H1 (cell line): ENCODE results near the gene TMEM18. TPM values are rescaled to one million over a fixed set of nuclear protein-coding genes. Genes with fewer than 3 reads are reported as not detected.

Experiments
- CTCF ChIA-PET: fragments of 300-600 bp; sonication (Branson Sonifier 250); formaldehyde crosslinking; loops from one replicate; lab custom pipeline; 2021; ENCODE audit not compliant: partially characterized antibody; lab: Charles Lee
- POLR2A ChIA-PET: fragments of 300-600 bp; sonication (Branson Sonifier 250); formaldehyde crosslinking; loops from one replicate; lab custom pipeline; 2021; ENCODE audit warnings: inconsistent platforms; ENCODE audit not compliant: partially characterized antibody; lab: Charles Lee
- DNase-seq, 2 experiments: peaks; one replicate each; pipeline versions ENCODE4 v3.0.0 to v3.0.0-alpha.2; 2010 to 2022; ENCODE audit warnings: low spot score in 2 of 2, low read depth in 1 of 2, mixed read lengths in 1 of 2
- FAIRE-seq: peaks from 2 replicates; lab custom pipeline; 2011; peaks lifted over from hg19 to GRCh38; lab: Jason Lieb, UNC
- H2AFZ ChIP-seq: 2 replicates; pipeline ENCODE4 v1.8.1; 2012; ENCODE audit warnings: low read length, inconsistent platforms
- H2AK5ac ChIP-seq: 2 replicates; pipeline ENCODE4 v1.6.1; 2013; ENCODE audit warnings: low read depth, low read length
- H2BK120ac ChIP-seq: replicated peaks from 2 replicates; pipeline ENCODE3; 2013; ENCODE audit warnings: low read depth, low read length, inconsistent platforms
- H2BK12ac ChIP-seq: 2 replicates; pipeline ENCODE4 v1.6.1; 2013; ENCODE audit warnings: low read depth, low read length
- H2BK15ac ChIP-seq: 2 replicates; pipeline ENCODE4 v1.6.1; 2013; ENCODE audit warnings: low read length
- H2BK20ac ChIP-seq: 2 replicates; pipeline ENCODE4 v1.6.1; 2013; ENCODE audit warnings: low read length
- H2BK5ac ChIP-seq: 2 replicates; pipeline ENCODE4 v1.6.1; 2013; ENCODE audit warnings: low read depth, low read length
- H3K14ac ChIP-seq: 2 replicates; pipeline ENCODE4 v1.6.1; 2013; ENCODE audit warnings: inconsistent platforms; ENCODE audit not compliant: insufficient read length
- H3K18ac ChIP-seq: 2 replicates; pipeline ENCODE4 v1.6.1; 2013; ENCODE audit warnings: low read length; ENCODE audit errors: extremely low read depth
- H3K23ac ChIP-seq: 2 replicates; pipeline ENCODE4 v1.6.1; 2013; ENCODE audit warnings: inconsistent platforms; ENCODE audit not compliant: insufficient read length
- H3K23me2 ChIP-seq: 2 replicates; pipeline ENCODE4 v1.6.1; 2013; ENCODE audit warnings: low read depth, low read length
- H3K27ac ChIP-seq: 2 replicates; pipeline ENCODE4 v1.6.1; 2011; ENCODE audit warnings: low read depth, low read length, inconsistent platforms
- H3K27me3 ChIP-seq, 4 experiments: replicated peaks in 1 of 4; 1 replicate in 1 of 4; 2 replicates in 3 of 4; pipeline versions ENCODE4 v1.6.1 to v1.8.1; 2011 to 2013; ENCODE audit warnings: low read length in 3 of 4, mild to moderate bottlenecking in 3 of 4, inconsistent platforms in 2 of 4, mixed read lengths in 2 of 4, moderate library complexity in 1 of 4; ENCODE audit not compliant: control insufficient read depth in 3 of 4, insufficient read depth in 3 of 4; ENCODE audit errors: extremely low read depth in 1 of 4
- H3K36me3 ChIP-seq, 4 experiments: 2 replicates each; pipeline versions ENCODE4 v1.6.1 to v1.8.1; 2011 to 2013; ENCODE audit warnings: mild to moderate bottlenecking in 4 of 4, low read length in 3 of 4, moderate library complexity in 2 of 4, control low read depth in 1 of 4, inconsistent platforms in 1 of 4; ENCODE audit not compliant: insufficient read depth in 4 of 4, control insufficient read depth in 2 of 4
- H3K4ac ChIP-seq: replicated peaks from 2 replicates; pipeline ENCODE3; 2013; ENCODE audit warnings: low read length, low read depth, mixed read lengths, inconsistent platforms; ENCODE audit not compliant: insufficient read length
- H3K4me1 ChIP-seq, 4 experiments: replicated peaks in 1 of 4; 1 replicate in 1 of 4; 2 replicates in 3 of 4; pipeline versions ENCODE4 v1.6.1 to v1.8.1; 2011 to 2013; ENCODE audit warnings: low read length in 3 of 4, inconsistent platforms in 2 of 4, mixed read lengths in 1 of 4; ENCODE audit not compliant: insufficient read depth in 4 of 4, control insufficient read depth in 3 of 4
- H3K4me2 ChIP-seq, 2 experiments: 2 replicates each; pipeline versions ENCODE4 v1.6.1 to v1.8.1; 2011 to 2013; ENCODE audit warnings: low read depth in 2 of 2, low read length in 2 of 2, control low read depth in 1 of 2, inconsistent platforms in 1 of 2, mild to moderate bottlenecking in 1 of 2; ENCODE audit not compliant: insufficient read depth in 1 of 2
- H3K4me3 ChIP-seq, 4 experiments: fragments of 200-600, 300-600 bp in 1 of 4; sonication (generic), shearing (Covaris generic), sonication (Bioruptor Twin) in 1 of 4; 2 replicates each; pipeline versions ENCODE4 v1.5.1 to v1.8.1; 2011 to 2016; ENCODE audit warnings: low read length in 4 of 4, low read depth in 3 of 4, control low read depth in 2 of 4, inconsistent platforms in 2 of 4, mild to moderate bottlenecking in 2 of 4, mixed read lengths in 1 of 4, moderate library complexity in 1 of 4; ENCODE audit not compliant: insufficient read depth in 2 of 4; ENCODE audit errors: extremely low read depth in 1 of 4
- H3K56ac ChIP-seq: replicated peaks from 2 replicates; pipeline ENCODE3; 2013; ENCODE audit warnings: low read depth, mild to moderate bottlenecking, mixed read lengths, low read length, inconsistent platforms; ENCODE audit not compliant: insufficient read length
- H3K79me1 ChIP-seq: 2 replicates; pipeline ENCODE4 v1.6.1; 2013; ENCODE audit warnings: low read depth, low read length, control low read depth
- H3K79me2 ChIP-seq, 2 experiments: 2 replicates each; pipeline versions ENCODE4 v1.6.1 to v1.8.1; 2012 to 2013; ENCODE audit warnings: low read length in 2 of 2, mild to moderate bottlenecking in 2 of 2, inconsistent platforms in 1 of 2; ENCODE audit not compliant: insufficient read depth in 2 of 2, control insufficient read depth in 1 of 2
- H3K9ac ChIP-seq, 4 experiments: replicated peaks in 1 of 4; 1 replicate in 1 of 4; 2 replicates in 3 of 4; pipeline versions ENCODE4 v1.6.1 to v1.8.1; 2011 to 2013; ENCODE audit warnings: low read depth in 3 of 4, low read length in 3 of 4, control low read depth in 2 of 4, mild to moderate bottlenecking in 2 of 4, moderate library complexity in 2 of 4, inconsistent platforms in 1 of 4; ENCODE audit errors: extremely low read depth in 1 of 4
- H3K9me3 ChIP-seq, 2 experiments: 2 replicates each; pipeline versions ENCODE4 v1.6.1 to v1.8.1; 2012 to 2013; ENCODE audit warnings: mild to moderate bottlenecking in 2 of 2, moderate library complexity in 2 of 2, control low read depth in 1 of 2, inconsistent platforms in 1 of 2, low read depth in 1 of 2, low read length in 1 of 2, mixed read lengths in 1 of 2; ENCODE audit not compliant: insufficient read depth in 2 of 2
- H4K20me1 ChIP-seq, 2 experiments: replicated peaks in 1 of 2; 2 replicates each; pipeline versions ENCODE3 to v1.8.1; 2011 to 2013; ENCODE audit warnings: inconsistent platforms in 2 of 2, low read length in 2 of 2, mild to moderate bottlenecking in 1 of 2; ENCODE audit not compliant: insufficient read depth in 2 of 2, control insufficient read depth in 1 of 2
- H4K5ac ChIP-seq: 2 replicates; pipeline ENCODE4 v1.6.1; 2013; ENCODE audit warnings: low read length, low read depth, mixed read lengths, inconsistent platforms; ENCODE audit not compliant: insufficient read length
- H4K8ac ChIP-seq: 2 replicates; pipeline ENCODE4 v1.8.0; 2013; ENCODE audit warnings: mild to moderate bottlenecking, moderate library complexity, low read length, inconsistent platforms; ENCODE audit not compliant: insufficient read depth; ENCODE audit errors: extremely low read depth
- H4K91ac ChIP-seq: replicated peaks from 2 replicates; pipeline ENCODE3; 2013; ENCODE audit warnings: low read length, mixed read lengths, inconsistent platforms; ENCODE audit not compliant: insufficient read length
- CHD2 ChIP-seq: IDR thresholded peaks from 2 replicates; pipeline ENCODE4 v1.6.1; 2012; ENCODE audit warnings: low read length, improper control_type of control experiment
- EGR1 ChIP-seq: IDR thresholded peaks from 2 replicates; pipeline ENCODE4 v1.6.1; 2011; ENCODE audit warnings: low read depth, low read length, borderline replicate concordance
- GABPA ChIP-seq: IDR thresholded peaks from 2 replicates; pipeline ENCODE4 v1.6.1; 2011; ENCODE audit warnings: mild to moderate bottlenecking, low read length, moderate library complexity, borderline replicate concordance; ENCODE audit not compliant: insufficient read depth
- JUN ChIP-seq: IDR thresholded peaks from 2 replicates; pipeline ENCODE4 v1.6.1; 2011; ENCODE audit warnings: low read depth, mild to moderate bottlenecking, improper control_type of control experiment, low read length
- KDM1A ChIP-seq: fragments of 200-600, 300-600 bp; sonication (generic); IDR thresholded peaks from 2 replicates; pipeline ENCODE4 v1.7.1; 2016; ENCODE audit warnings: mild to moderate bottlenecking, low read length, borderline replicate concordance
- MAFK ChIP-seq: IDR thresholded peaks from 2 replicates; pipeline ENCODE4 v1.6.1; 2012; ENCODE audit warnings: low read depth, mild to moderate bottlenecking, improper control_type of control experiment, low read length
- RBBP5 ChIP-seq: IDR thresholded peaks from 2 replicates; pipeline ENCODE4 v1.7.1; 2012; ENCODE audit warnings: low read depth, mild to moderate bottlenecking, inconsistent platforms, low read length, moderate library complexity, borderline replicate concordance
- RXRA ChIP-seq: IDR thresholded peaks from 2 replicates; pipeline ENCODE4 v1.6.1; 2011; ENCODE audit warnings: low read depth, mild to moderate bottlenecking, low read length, moderate library complexity; ENCODE audit not compliant: insufficient read depth
- SIN3A ChIP-seq, 2 experiments: IDR thresholded peaks in 1 of 2; conservative IDR thresholded peaks in 1 of 2; 2 replicates each; pipeline ENCODE4 v1.6.1; 2011 to 2012; ENCODE audit warnings: low read length in 2 of 2, improper control_type of control experiment in 1 of 2, low read depth in 1 of 2, mild to moderate bottlenecking in 1 of 2
- SIRT6 ChIP-seq: IDR thresholded peaks from one replicate; pipeline ENCODE4 v1.7.1; 2012; ENCODE audit warnings: low read length, inconsistent platforms
- SIX5 ChIP-seq: IDR thresholded peaks from 2 replicates; pipeline ENCODE4 v1.6.1; 2011; ENCODE audit warnings: mild to moderate bottlenecking, low read depth, low read length
- WGBS, 2 experiments: shearing (Covaris generic) in 1 of 2; methylation state at CpG; one replicate each; pipeline versions ENCODE4 v1.1.6 to v1.1.7; 2013 to 2015; ENCODE audit warnings: low lambda C conversion rate in 2 of 2, mixed read lengths in 2 of 2, inconsistent platforms in 1 of 2, low coverage in 1 of 2, missing lambda C conversion rate in 1 of 2; ENCODE audit not compliant: insufficient replicate concordance in 2 of 2, insufficient coverage in 1 of 2, insufficient read length in 1 of 2; ENCODE audit errors: extremely low coverage in 1 of 2, missing lambda C conversion rate in 1 of 2; 5-methylcytosine and 5-hydroxymethylcytosine counted together
- polyA plus RNA-seq, 7 experiments: library from polyadenylated mRNA; depleted of rRNA in 3 of 7; stranded (reverse) in 5 of 7; unstranded in 2 of 7; fragments of >200 nt in 5 of 7; fragments of 200-250 nt in 2 of 7; gene quantifications; 1 replicate in 5 of 7; 2 replicates in 1 of 7; 4 replicates in 1 of 7; pipeline versions ENCODE4 v1.2.1 to v1.2.3, GENCODE V29; 2011 to 2013; ENCODE audit warnings: missing spikeins in 2 of 7, mixed read lengths in 2 of 7
- total RNA-seq: library from RNA; stranded (reverse); fragmentation: NEBNext Ultra II Directional; extraction: Animal tissue kit (Norgen Biotek cat#: 25700); gene quantifications from 2 replicates; pipeline ENCODE4 v1.2.1, GENCODE V29; 2021

TMEM18 gene
- total and polyA plus RNA-seq, 2 of the 8 experiments (the other 6 are each of a cell fraction or from before 2014, with no cell fraction given) = 22.4 to 27.1 TPM

DNA sequence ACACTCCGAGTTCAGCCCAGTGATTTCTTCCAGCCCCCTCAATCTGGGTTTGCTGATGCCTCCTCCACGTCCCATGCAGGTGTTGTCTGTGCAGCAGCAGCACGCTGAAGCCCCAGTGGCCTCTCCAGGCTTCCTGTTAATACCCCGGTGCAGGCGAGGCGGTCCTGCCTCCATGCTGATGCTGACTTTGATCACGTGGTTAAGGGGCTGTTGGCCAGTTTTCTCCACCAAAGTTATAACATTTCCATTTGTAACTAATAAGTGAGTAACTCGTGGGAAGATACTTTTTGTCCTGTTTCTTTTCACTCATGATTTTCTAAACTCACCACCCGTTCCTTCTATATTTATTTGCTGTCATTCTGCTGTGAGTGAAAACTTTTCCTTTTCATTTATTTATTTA is 42.5 kb upstream of the TMEM18 start:
- H2BK12ac ChIP-seq = no peak overlapping the region
- H4K8ac ChIP-seq = no peak overlapping the region
- H2AK5ac ChIP-seq = no peak overlapping the region
- H3K9me3 ChIP-seq = no peaks in the 10 kb centered on the region
- no peaks in the 10 kb centered on the region for H3K23me2 ChIP-seq
- H4K91ac ChIP-seq = no peak overlapping the region
- H4K5ac ChIP-seq = no peak overlapping the region
- no peaks in the 10 kb centered on the region for H4K20me1 ChIP-seq
- no peak overlapping the region for H3K4me2 ChIP-seq
- H2AFZ ChIP-seq = no peak overlapping the region
- H3K14ac ChIP-seq = no peak overlapping the region
- H3K4me3 ChIP-seq = no peak overlapping the region
- DNase-seq = no peak
- no peak overlapping the region for H3K18ac ChIP-seq
- ChIA-PET CTCF (interaction anchor here (1.1 kb wide), 2 partner anchors 12 to 26 kb away, joined by 3 read pairs; no protein-coding TSS in a partner anchor), POLR2A (interaction anchor here (0.6 kb wide), 1 partner anchor 906 kb away, joined by 3 read pairs; no protein-coding TSS in a partner anchor)
- H2BK15ac ChIP-seq = no peak overlapping the region
- no peak overlapping the region for H2BK5ac ChIP-seq
- no peak overlapping the region for H3K9ac ChIP-seq
- FAIRE-seq = no peak
- no peaks in the 10 kb centered on the region for H3K36me3 ChIP-seq
- WGBS, 2 experiments = 91% methylated on average over 9 of the region's 9 CpGs; no CpG with 5 or more reads in 1 of the 2 experiments
- H3K4me1 ChIP-seq = peaks cover 0 to 10% (median 8%) of the 10 kb centered on the region in 4 experiments; a peak in 6 of 7 replicates
- TF ChIP-seq JUN (no peak), SIRT6 (no peak), RXRA (no peak), EGR1 (no peak), SIX5 (no peak), RBBP5 (no peak), GABPA (no peak), KDM1A (no peak), CHD2 (no peak), MAFK (no peak), SIN3A (conservative IDR thresholded peaks at IDR 0.05 in 1 of 2, IDR thresholded peaks at IDR 0.05 in 1 of 2; ENCODE audit: low read depth in 1 of 2, low read length in 2 of 2) (no peak)
- no peaks in the 10 kb centered on the region for H3K79me1 ChIP-seq
- no peaks in the 10 kb centered on the region for H3K79me2 ChIP-seq
- no peak overlapping the region for H3K27ac ChIP-seq
- H3K27me3 ChIP-seq = no peaks in the 10 kb centered on the region
- no peak overlapping the region for H2BK20ac ChIP-seq
- H3K56ac ChIP-seq = no peak overlapping the region
- H2BK120ac ChIP-seq = no peak overlapping the region
- H3K23ac ChIP-seq = no peak overlapping the region
- H3K4ac ChIP-seq = no peak overlapping the region
